Prostate gland (tissue), 2 donors: Measurements from ENCODE around the gene RCC2.

Source experiments
- POLR2AphosphoS5 ChIP-seq: sonication (generic); formaldehyde crosslinking; IDR thresholded peaks from one replicate; pipeline ENCODE4 v1.6.1; 2017; ENCODE audit warnings: antibody characterized with exemption
- TF ChIP-seq, protein P1 (sequence below), 4 experiments: fragments of 200-600 bp in 2 of 4; fragments of 450-650 bp in 2 of 4; sonication (generic) in 2 of 4; IDR thresholded peaks; 1 replicate in 3 of 4; 2 replicates in 1 of 4; pipeline ENCODE4 v1.5.1; 2016 to 2019; ENCODE audit warnings: antibody characterized with exemption in 4 of 4, mild to moderate bottlenecking in 2 of 4, moderate library complexity in 2 of 4

DNA sequence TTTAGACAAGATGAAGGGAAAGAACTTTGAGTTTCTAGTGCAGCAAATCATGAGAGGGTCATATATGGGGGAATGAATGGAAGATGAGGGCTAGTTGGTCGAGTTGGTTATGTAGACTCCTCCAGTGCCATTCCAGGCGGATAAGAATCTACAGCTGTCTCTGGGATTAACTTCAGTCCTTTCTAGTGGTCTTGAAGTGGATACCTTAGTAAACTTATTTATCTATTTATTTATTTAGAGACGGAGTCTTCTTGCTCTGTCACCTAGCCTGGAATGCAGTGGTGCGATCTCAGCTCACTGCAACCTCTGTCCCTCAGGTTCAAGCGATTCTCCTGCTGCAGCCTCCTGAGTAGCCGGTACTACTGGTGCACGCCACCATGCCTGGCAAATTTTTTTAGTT is 41.4 kb upstream of the RCC2 start:
- TF ChIP-seq, protein P1, sequence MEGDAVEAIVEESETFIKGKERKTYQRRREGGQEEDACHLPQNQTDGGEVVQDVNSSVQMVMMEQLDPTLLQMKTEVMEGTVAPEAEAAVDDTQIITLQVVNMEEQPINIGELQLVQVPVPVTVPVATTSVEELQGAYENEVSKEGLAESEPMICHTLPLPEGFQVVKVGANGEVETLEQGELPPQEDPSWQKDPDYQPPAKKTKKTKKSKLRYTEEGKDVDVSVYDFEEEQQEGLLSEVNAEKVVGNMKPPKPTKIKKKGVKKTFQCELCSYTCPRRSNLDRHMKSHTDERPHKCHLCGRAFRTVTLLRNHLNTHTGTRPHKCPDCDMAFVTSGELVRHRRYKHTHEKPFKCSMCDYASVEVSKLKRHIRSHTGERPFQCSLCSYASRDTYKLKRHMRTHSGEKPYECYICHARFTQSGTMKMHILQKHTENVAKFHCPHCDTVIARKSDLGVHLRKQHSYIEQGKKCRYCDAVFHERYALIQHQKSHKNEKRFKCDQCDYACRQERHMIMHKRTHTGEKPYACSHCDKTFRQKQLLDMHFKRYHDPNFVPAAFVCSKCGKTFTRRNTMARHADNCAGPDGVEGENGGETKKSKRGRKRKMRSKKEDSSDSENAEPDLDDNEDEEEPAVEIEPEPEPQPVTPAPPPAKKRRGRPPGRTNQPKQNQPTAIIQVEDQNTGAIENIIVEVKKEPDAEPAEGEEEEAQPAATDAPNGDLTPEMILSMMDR (IDR thresholded peaks at IDR 0.05) = no peak
- TF ChIP-seq POLR2AphosphoS5 = no peak
